Endothelial cell of umbilical vein (primary cell): Measurements from ENCODE around the gene CYP19A1. TPM values are rescaled to one million over a fixed set of nuclear protein-coding genes. Genes with fewer than 3 reads are reported as not detected.

Source experiments
- BruUV-seq: library from RNA; stranded (reverse); fragments of 400-500 nt; replicated peaks from 2 replicates; lab custom pipeline; 2021; lab: Mats Ljungman, UMichigan
- CTCF ChIA-PET: fragments of 300-600, 350-600 bp; sonication (Branson Sonifier 250); formaldehyde crosslinking; loops from one replicate; lab custom pipeline; 2021; ENCODE audit warnings: antibody characterized with exemption, inconsistent platforms; lab: Charles Lee
- POLR2A ChIA-PET: fragments of 300-600, 350-600 bp; sonication (Branson Sonifier 250); formaldehyde crosslinking; loops from one replicate; lab custom pipeline; 2021; ENCODE audit warnings: antibody characterized with exemption, inconsistent platforms; lab: Charles Lee
- DNase-seq: peaks from one replicate; pipeline ENCODE4 v3.0.0-alpha.2; 2011; ENCODE audit warnings: low read depth, low spot score
- FAIRE-seq: peaks from 2 replicates; lab custom pipeline; 2011; peaks lifted over from hg19 to GRCh38; lab: Jason Lieb, UNC
- H2AFZ ChIP-seq: 2 replicates; pipeline ENCODE4 v1.6.0; 2012; ENCODE audit warnings: low read depth, low read length, control low read depth, inconsistent platforms
- H3K27ac ChIP-seq: 2 replicates; pipeline ENCODE4 v1.5.1; 2011; ENCODE audit warnings: low read depth, mild to moderate bottlenecking, control low read depth, low read length, moderate library complexity; ENCODE audit not compliant: insufficient read depth
- H3K27me3 ChIP-seq, 2 experiments: 2 replicates each; pipeline versions ENCODE4 v1.6.0 to v1.6.1; 2011; ENCODE audit warnings: low read length in 2 of 2, mixed read lengths in 1 of 2; ENCODE audit not compliant: control insufficient read depth in 2 of 2, insufficient read depth in 2 of 2
- H3K36me3 ChIP-seq, 2 experiments: 2 replicates in 1 of 2; 3 replicates in 1 of 2; pipeline ENCODE4 v1.5.1; 2011; ENCODE audit warnings: low read length in 2 of 2, mild to moderate bottlenecking in 1 of 2, moderate library complexity in 1 of 2; ENCODE audit not compliant: control insufficient read depth in 2 of 2, insufficient read depth in 2 of 2; ENCODE audit errors: extremely low read depth in 1 of 2
- H3K4me1 ChIP-seq: 3 replicates; pipeline ENCODE4 v1.5.1; 2011; ENCODE audit warnings: mild to moderate bottlenecking, low read length; ENCODE audit not compliant: control insufficient read depth, insufficient read depth; ENCODE audit errors: extremely low read depth
- H3K4me2 ChIP-seq: 2 replicates; pipeline ENCODE4 v1.6.1; 2011; ENCODE audit warnings: low read length, control low read depth, mixed read lengths; ENCODE audit not compliant: insufficient read depth
- H3K4me3 ChIP-seq, 3 experiments: fragments of 200-600 bp in 1 of 3; sonication (generic), shearing (Covaris generic) in 1 of 3; replicated peaks in 1 of 3; 2 replicates each; pipeline ENCODE4 v1.5.1; 2011 to 2016; ENCODE audit warnings: control low read depth in 3 of 3, low read length in 3 of 3, mild to moderate bottlenecking in 2 of 3, inconsistent platforms in 1 of 3, low read depth in 1 of 3, moderate library complexity in 1 of 3; ENCODE audit not compliant: insufficient read depth in 1 of 3
- H3K79me2 ChIP-seq: 2 replicates; pipeline ENCODE4 v1.6.0; 2012; ENCODE audit warnings: low read length, inconsistent platforms; ENCODE audit not compliant: control insufficient read depth, insufficient read depth
- H3K9ac ChIP-seq: replicated peaks from 2 replicates; pipeline ENCODE3; 2011; ENCODE audit warnings: low read length, control low read depth; ENCODE audit not compliant: insufficient read depth; ENCODE audit errors: extremely low read depth
- H3K9me1 ChIP-seq: replicated peaks from 3 replicates; pipeline ENCODE4 v1.6.0; 2011; ENCODE audit warnings: mild to moderate bottlenecking, low read length; ENCODE audit not compliant: control insufficient read depth, insufficient read depth; ENCODE audit errors: extremely low read depth
- H3K9me3 ChIP-seq: replicated peaks from 2 replicates; pipeline ENCODE4 v1.5.1; 2012; ENCODE audit warnings: low read length, inconsistent platforms; ENCODE audit not compliant: control insufficient read depth, insufficient read depth
- H4K20me1 ChIP-seq: replicated peaks from 2 replicates; pipeline ENCODE3; 2011; ENCODE audit warnings: mild to moderate bottlenecking, low read length; ENCODE audit not compliant: control insufficient read depth, insufficient read depth; ENCODE audit errors: extremely low read depth
- EZH2 ChIP-seq: IDR thresholded peaks from 2 replicates; pipeline ENCODE4 v1.6.1; 2012; ENCODE audit warnings: borderline replicate concordance, low read depth, mild to moderate bottlenecking, moderate library complexity, low read length, inconsistent platforms; ENCODE audit not compliant: severe bottlenecking
- FOS ChIP-seq: IDR thresholded peaks from 2 replicates; pipeline ENCODE4 v1.6.1; 2011; ENCODE audit warnings: mild to moderate bottlenecking, low read length, moderate library complexity, borderline replicate concordance; ENCODE audit not compliant: insufficient read depth
- GATA2 ChIP-seq: IDR thresholded peaks from 2 replicates; pipeline ENCODE4 v1.7.0; 2011; ENCODE audit warnings: low read depth, mild to moderate bottlenecking, moderate library complexity, mixed read lengths, low read length; ENCODE audit not compliant: insufficient read length, insufficient read depth
- POLR2AphosphoS5 ChIP-seq: IDR thresholded peaks from 2 replicates; pipeline ENCODE4 v1.6.1; 2012; ENCODE audit warnings: low read depth, mild to moderate bottlenecking, control low read depth, low read length, moderate library complexity; ENCODE audit not compliant: insufficient read depth
- dilution Hi-C: fragments of 300-500 bp; cut with MboI; formaldehyde crosslinking; loops from one replicate; pipeline ENCODE4 v1.15.0; 2019; ENCODE audit warnings: low sequenced_read_pairs; ENCODE audit not compliant: extremely low pct_ligation_motif_present
- intact Hi-C: fragments of 100-400 bp; cut with micrococcal nuclease; formaldehyde crosslinking; loops from one replicate; pipeline ENCODE4 v1.10.0; 2022
- polyA plus RNA-seq, 4 experiments: library from polyadenylated mRNA; depleted of rRNA in 3 of 4; stranded (reverse) in 3 of 4; unstranded in 1 of 4; fragments of >200 nt; gene quantifications; 2 replicates each; pipeline versions ENCODE4 v1.2.1 to v1.2.3, GENCODE V29; 2011 to 2012; ENCODE audit warnings: missing spikeins in 1 of 4
- total RNA-seq: library from RNA; stranded (reverse); gene quantifications from 2 replicates; pipeline ENCODE4 v1.2.3, GENCODE V29; 2021
- TF ChIP-seq, protein P1 (sequence below), 2 donors: IDR thresholded peaks; 1 replicate in 1 of 2; 2 replicates in 1 of 2; pipeline ENCODE4 v1.5.1; 2011; ENCODE audit warnings: low read length in 2 of 2, mild to moderate bottlenecking in 2 of 2, moderate library complexity in 2 of 2, control low read depth in 1 of 2, inconsistent platforms in 1 of 2, low read depth in 1 of 2; ENCODE audit not compliant: insufficient read depth in 1 of 2; ENCODE audit errors: extremely low read depth in 1 of 2
- TF ChIP-seq, protein P2 (sequence below): IDR thresholded peaks from 2 replicates; pipeline ENCODE4 v1.6.1; 2011; ENCODE audit not compliant: insufficient read depth, insufficient read length

Gene CYP19A1
- total and polyA plus RNA-seq, 2 donors (not counting 3 experiments of a cell fraction or from before 2014, with no cell fraction given), result not detected

DNA sequence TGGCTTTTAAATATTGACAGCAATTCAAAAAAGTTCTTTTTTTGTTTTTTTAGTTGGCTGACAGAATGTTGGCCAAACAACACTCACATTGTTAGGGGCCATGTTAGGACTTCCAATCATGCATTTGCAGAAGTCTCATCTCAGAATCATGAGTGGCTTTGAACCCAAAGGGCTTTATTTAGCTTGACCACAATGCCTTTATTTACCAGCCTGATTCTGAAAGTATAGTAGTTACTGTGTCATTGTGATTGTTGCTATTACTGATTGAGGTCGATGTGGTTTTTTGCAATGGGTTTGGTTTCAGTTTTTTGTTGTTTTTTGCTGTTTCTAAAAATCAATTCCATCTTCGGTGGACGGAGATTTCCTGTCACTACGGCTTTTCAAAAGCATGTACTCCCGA, 10.3 kb upstream of the CYP19A1 start:
- H3K36me3 ChIP-seq, result no peaks in the 10 kb centered on the region
- H3K4me2 ChIP-seq, result no peak overlapping the region
- CTCF ChIA-PET, result interaction anchor here (1.7 kb wide), 1 partner anchor 156 kb away, joined by 5 read pairs; no protein-coding TSS in a partner anchor
- H3K9me1 ChIP-seq, result no peaks in the 10 kb centered on the region
- dilution Hi-C loops, result no loop called here
- intact Hi-C loops, result no loop called here
- no peak overlapping the region for H3K4me3 ChIP-seq
- no peak overlapping the region for H3K9ac ChIP-seq
- no TSS peak for BruUV-seq
- FAIRE-seq (no peak), DNase-seq (no peak)
- no peak overlapping the region for H3K27ac ChIP-seq
- H3K4me1 ChIP-seq, result no peaks in the 10 kb centered on the region
- no peaks in the 10 kb centered on the region for H3K9me3 ChIP-seq
- H2AFZ ChIP-seq, result no peak overlapping the region
- H3K27me3 ChIP-seq, result peaks cover 70 to 94% of the 10 kb centered on the region in 2 experiments
- H4K20me1 ChIP-seq, result no peaks in the 10 kb centered on the region
- no peak for TF ChIP-seq POLR2AphosphoS5
- TF ChIP-seq, protein P1, sequence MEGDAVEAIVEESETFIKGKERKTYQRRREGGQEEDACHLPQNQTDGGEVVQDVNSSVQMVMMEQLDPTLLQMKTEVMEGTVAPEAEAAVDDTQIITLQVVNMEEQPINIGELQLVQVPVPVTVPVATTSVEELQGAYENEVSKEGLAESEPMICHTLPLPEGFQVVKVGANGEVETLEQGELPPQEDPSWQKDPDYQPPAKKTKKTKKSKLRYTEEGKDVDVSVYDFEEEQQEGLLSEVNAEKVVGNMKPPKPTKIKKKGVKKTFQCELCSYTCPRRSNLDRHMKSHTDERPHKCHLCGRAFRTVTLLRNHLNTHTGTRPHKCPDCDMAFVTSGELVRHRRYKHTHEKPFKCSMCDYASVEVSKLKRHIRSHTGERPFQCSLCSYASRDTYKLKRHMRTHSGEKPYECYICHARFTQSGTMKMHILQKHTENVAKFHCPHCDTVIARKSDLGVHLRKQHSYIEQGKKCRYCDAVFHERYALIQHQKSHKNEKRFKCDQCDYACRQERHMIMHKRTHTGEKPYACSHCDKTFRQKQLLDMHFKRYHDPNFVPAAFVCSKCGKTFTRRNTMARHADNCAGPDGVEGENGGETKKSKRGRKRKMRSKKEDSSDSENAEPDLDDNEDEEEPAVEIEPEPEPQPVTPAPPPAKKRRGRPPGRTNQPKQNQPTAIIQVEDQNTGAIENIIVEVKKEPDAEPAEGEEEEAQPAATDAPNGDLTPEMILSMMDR (IDR thresholded peaks at IDR 0.05; ENCODE audit: extremely low read depth in 1 of 2, insufficient read depth in 1 of 2, low read depth in 1 of 2, low read length in 2 of 2), result no peak
- no peak for TF ChIP-seq GATA2
- no peak for TF ChIP-seq EZH2
- TF ChIP-seq, protein P2, sequence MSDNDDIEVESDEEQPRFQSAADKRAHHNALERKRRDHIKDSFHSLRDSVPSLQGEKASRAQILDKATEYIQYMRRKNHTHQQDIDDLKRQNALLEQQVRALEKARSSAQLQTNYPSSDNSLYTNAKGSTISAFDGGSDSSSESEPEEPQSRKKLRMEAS, result no peak
- no peak for TF ChIP-seq FOS
- no peaks in the 10 kb centered on the region for H3K79me2 ChIP-seq
- POLR2A ChIA-PET, result no interaction called here
